OCI-LY1 (cell line): ENCODE data around the gene SCARB2.

ENCODE experiments used
- EZH2 ChIP-seq: fragments of 200-600 bp; sonication (generic), shearing (Covaris generic); IDR thresholded peaks from 2 replicates; pipeline ENCODE4 v1.8.0; 2017; ENCODE audit warnings: borderline replicate concordance, mixed run types, mild to moderate bottlenecking, antibody characterized with exemption, low read length, moderate library complexity, mixed read lengths
- TF ChIP-seq, protein P1 (sequence below): fragments of 200-600 bp; sonication (generic), shearing (Covaris generic); IDR thresholded peaks from 2 replicates; pipeline ENCODE4 v1.5.1; 2017; ENCODE audit warnings: mild to moderate bottlenecking, antibody characterized with exemption, low read length, moderate library complexity, mixed read lengths

- TF ChIP-seq, protein P1, sequence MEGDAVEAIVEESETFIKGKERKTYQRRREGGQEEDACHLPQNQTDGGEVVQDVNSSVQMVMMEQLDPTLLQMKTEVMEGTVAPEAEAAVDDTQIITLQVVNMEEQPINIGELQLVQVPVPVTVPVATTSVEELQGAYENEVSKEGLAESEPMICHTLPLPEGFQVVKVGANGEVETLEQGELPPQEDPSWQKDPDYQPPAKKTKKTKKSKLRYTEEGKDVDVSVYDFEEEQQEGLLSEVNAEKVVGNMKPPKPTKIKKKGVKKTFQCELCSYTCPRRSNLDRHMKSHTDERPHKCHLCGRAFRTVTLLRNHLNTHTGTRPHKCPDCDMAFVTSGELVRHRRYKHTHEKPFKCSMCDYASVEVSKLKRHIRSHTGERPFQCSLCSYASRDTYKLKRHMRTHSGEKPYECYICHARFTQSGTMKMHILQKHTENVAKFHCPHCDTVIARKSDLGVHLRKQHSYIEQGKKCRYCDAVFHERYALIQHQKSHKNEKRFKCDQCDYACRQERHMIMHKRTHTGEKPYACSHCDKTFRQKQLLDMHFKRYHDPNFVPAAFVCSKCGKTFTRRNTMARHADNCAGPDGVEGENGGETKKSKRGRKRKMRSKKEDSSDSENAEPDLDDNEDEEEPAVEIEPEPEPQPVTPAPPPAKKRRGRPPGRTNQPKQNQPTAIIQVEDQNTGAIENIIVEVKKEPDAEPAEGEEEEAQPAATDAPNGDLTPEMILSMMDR, result no peak
- TF ChIP-seq EZH2, result no peak
Observed at GRCh38 chr4:76233529-76233928, 19.9 kb upstream of the SCARB2 start.
